IMR-90 (cell line): ENCODE results near the gene PACC1. TPM values are rescaled to one million over a fixed set of nuclear protein-coding genes. Genes with fewer than 3 reads are reported as not detected.

Source experiments
- ATAC-seq: fragments of 200-7000 bp; cut with Tn5 transposase; 2 replicates; pipeline ENCODE4 v1.9.1; 2020; ENCODE audit warnings: low read depth, mild to moderate bottlenecking, moderate library complexity
- BruUV-seq: library from RNA; stranded (reverse); fragments of 400-500 nt; replicated peaks from 2 replicates; lab custom pipeline; 2021; lab: Mats Ljungman, UMichigan
- CTCF ChIA-PET: fragments of 300-600 bp; formaldehyde crosslinking; extraction: SDS; loops from one replicate; lab custom pipeline; 2021; ENCODE audit warnings: antibody characterized with exemption; lab: Yijun Ruan, JAX
- POLR2A ChIA-PET: fragments of 300-600 bp; sonication (Branson Sonifier 250); formaldehyde crosslinking; loops from one replicate; lab custom pipeline; 2022; ENCODE audit warnings: antibody characterized with exemption; ENCODE audit not compliant: unreplicated experiment; lab: Charles Lee
- DNase-seq: peaks from one replicate; pipeline ENCODE4 v3.0.0; 2013
- H2AFZ ChIP-seq: replicated peaks from 2 replicates; pipeline ENCODE3; 2013; ENCODE audit warnings: low read length, mild to moderate bottlenecking; ENCODE audit not compliant: poor library complexity
- H2AK5ac ChIP-seq: 2 replicates; pipeline ENCODE4 v1.6.1; 2013; ENCODE audit warnings: low read depth, low read length, inconsistent platforms
- H2AK9ac ChIP-seq: replicated peaks from 2 replicates; pipeline ENCODE3; 2013; ENCODE audit warnings: mild to moderate bottlenecking, low read depth, low read length, moderate library complexity; ENCODE audit not compliant: poor library complexity
- H2BK120ac ChIP-seq: 2 replicates; pipeline ENCODE4 v1.6.1; 2013; ENCODE audit warnings: low read depth, low read length, inconsistent platforms
- H2BK15ac ChIP-seq: 3 replicates; pipeline ENCODE4 v1.6.1; 2013; ENCODE audit warnings: low read depth, low read length, inconsistent platforms
- H2BK20ac ChIP-seq: 2 replicates; pipeline ENCODE4 v1.6.1; 2013; ENCODE audit warnings: low read depth, mild to moderate bottlenecking, inconsistent platforms, low read length, moderate library complexity
- H2BK5ac ChIP-seq: 2 replicates; pipeline ENCODE4 v1.6.1; 2013; ENCODE audit warnings: mild to moderate bottlenecking, low read depth, low read length, inconsistent platforms; ENCODE audit not compliant: poor library complexity, severe bottlenecking
- H3K14ac ChIP-seq: replicated peaks from 2 replicates; pipeline ENCODE4 v1.6.1; 2013; ENCODE audit warnings: low read depth, low read length, inconsistent platforms
- H3K18ac ChIP-seq: 2 replicates; pipeline ENCODE4 v1.6.1; 2013; ENCODE audit warnings: low read depth, low read length, control low read depth
- H3K23ac ChIP-seq: 2 replicates; pipeline ENCODE4 v1.6.1; 2013; ENCODE audit warnings: low read depth, low read length, inconsistent platforms
- H3K27ac ChIP-seq: 2 replicates; pipeline ENCODE4 v1.5.1; 2013; ENCODE audit warnings: mild to moderate bottlenecking, control low read depth, low read length; ENCODE audit not compliant: insufficient read depth
- H3K27me3 ChIP-seq: 2 replicates; pipeline ENCODE4 v1.6.1; 2013; ENCODE audit warnings: low read length; ENCODE audit not compliant: control insufficient read depth, insufficient read depth
- H3K36me3 ChIP-seq: 2 replicates; pipeline ENCODE4 v1.6.1; 2013; ENCODE audit warnings: low read length, mixed read lengths; ENCODE audit not compliant: control insufficient read depth, insufficient read depth
- H3K4ac ChIP-seq: 2 replicates; pipeline ENCODE4 v1.6.1; 2013; ENCODE audit warnings: low read depth, low read length, inconsistent platforms
- H3K4me1 ChIP-seq: 2 replicates; pipeline ENCODE4 v1.6.1; 2013; ENCODE audit warnings: low read length, mixed read lengths; ENCODE audit not compliant: control insufficient read depth, insufficient read depth
- H3K4me2 ChIP-seq: 2 replicates; pipeline ENCODE4 v1.6.1; 2013; ENCODE audit warnings: low read depth, mild to moderate bottlenecking, control low read depth, low read length, moderate library complexity
- H3K4me3 ChIP-seq: 2 replicates; pipeline ENCODE4 v1.5.1; 2013; ENCODE audit warnings: low read depth, mild to moderate bottlenecking, control low read depth, low read length, moderate library complexity; ENCODE audit not compliant: insufficient read depth
- H3K56ac ChIP-seq: 2 replicates; pipeline ENCODE4 v1.6.1; 2013; ENCODE audit warnings: low read length, inconsistent platforms; ENCODE audit not compliant: insufficient read depth; ENCODE audit errors: extremely low read depth
- H3K79me1 ChIP-seq, 2 experiments: 2 replicates each; pipeline ENCODE4 v1.6.1; 2013; ENCODE audit warnings: low read length in 2 of 2, inconsistent platforms in 1 of 2, low read depth in 1 of 2
- H3K9ac ChIP-seq: 2 replicates; pipeline ENCODE4 v1.6.1; 2013; ENCODE audit warnings: low read depth, low read length, control low read depth
- H3K9me1 ChIP-seq: 2 replicates; pipeline ENCODE4 v1.6.1; 2013; ENCODE audit warnings: low read length, inconsistent platforms; ENCODE audit not compliant: insufficient read depth
- H3K9me3 ChIP-seq: 2 replicates; pipeline ENCODE4 v1.6.1; 2013; ENCODE audit warnings: low read length; ENCODE audit not compliant: control insufficient read depth, insufficient read depth
- H4K20me1 ChIP-seq: 2 replicates; pipeline ENCODE4 v1.6.1; 2013; ENCODE audit warnings: low read length, inconsistent platforms; ENCODE audit not compliant: insufficient read depth
- H4K5ac ChIP-seq: 2 replicates; pipeline ENCODE4 v1.6.1; 2013; ENCODE audit warnings: mild to moderate bottlenecking, low read depth, low read length, control low read depth
- H4K8ac ChIP-seq, 2 experiments: 2 replicates each; pipeline ENCODE4 v1.6.1; 2013; ENCODE audit warnings: low read depth in 2 of 2, low read length in 2 of 2, control low read depth in 1 of 2, inconsistent platforms in 1 of 2
- H4K91ac ChIP-seq: 2 replicates; pipeline ENCODE4 v1.6.1; 2013; ENCODE audit warnings: low read depth, low read length, inconsistent platforms; ENCODE audit not compliant: insufficient read depth
- CEBPB ChIP-seq: IDR thresholded peaks from 2 replicates; pipeline ENCODE4 v1.6.1; 2012; ENCODE audit warnings: low read depth, low read length, improper control_type of control experiment
- CHD1 ChIP-seq: IDR thresholded peaks from 2 replicates; pipeline ENCODE4 v1.6.1; 2012; ENCODE audit warnings: low read depth, low read length, improper control_type of control experiment
- CTCF ChIP-seq: conservative IDR thresholded peaks from 2 replicates; pipeline ENCODE4 v1.5.1; 2012; ENCODE audit warnings: mild to moderate bottlenecking, low read depth, low read length, improper control_type of control experiment
- FOS ChIP-seq: fragments of 150-350 bp; IDR thresholded peaks from 2 replicates; pipeline ENCODE4 v1.6.1; 2016; ENCODE audit warnings: low read depth, low read length
- MAFK ChIP-seq: IDR thresholded peaks from 2 replicates; pipeline ENCODE4 v1.6.1; 2012; ENCODE audit warnings: low read depth, low read length, improper control_type of control experiment
- MAZ ChIP-seq: IDR thresholded peaks from 2 replicates; pipeline ENCODE4 v1.6.1; 2012; ENCODE audit warnings: low read depth, mild to moderate bottlenecking, low read length, improper control_type of control experiment, moderate library complexity, borderline replicate concordance
- MXI1 ChIP-seq: IDR thresholded peaks from 2 replicates; pipeline ENCODE4 v1.6.1; 2012; ENCODE audit warnings: low read depth, mild to moderate bottlenecking, low read length, moderate library complexity, borderline replicate concordance
- NFE2L2 ChIP-seq: fragments of 150-350 bp; IDR thresholded peaks from 2 replicates; pipeline ENCODE4 v1.6.1; 2016; ENCODE audit warnings: low read depth, mild to moderate bottlenecking, low read length
- POLR2A ChIP-seq: IDR thresholded peaks from 2 replicates; pipeline ENCODE4 v1.6.1; 2012; ENCODE audit warnings: mild to moderate bottlenecking, low read depth, low read length
- SMC3 ChIP-seq: fragments of 150-350 bp; IDR thresholded peaks from 2 replicates; pipeline ENCODE4 v1.6.1; 2016; ENCODE audit warnings: low read depth, mild to moderate bottlenecking, antibody characterized with exemption, low read length, moderate library complexity
- WGBS, 2 experiments: methylation state at CpG; one replicate each; pipeline versions ENCODE4 v1.1.5 to v1.1.7; 2013; ENCODE audit warnings: missing lambda C conversion rate in 2 of 2; ENCODE audit not compliant: insufficient read length in 1 of 2; ENCODE audit errors: extremely low coverage in 2 of 2; 5-methylcytosine and 5-hydroxymethylcytosine counted together
- dilution Hi-C: fragments of 300-500 bp; cut with HindIII; formaldehyde crosslinking; loops from one replicate; pipeline ENCODE4 v1.14.3; 2018; ENCODE audit warnings: low sequenced_read_pairs; ENCODE audit not compliant: unreplicated experiment
- in situ Hi-C: fragments of 300-500 bp; cut with MboI; formaldehyde crosslinking; loops from 3 replicates; pipeline ENCODE4 v1.14.3; 2019; ENCODE audit warnings: low sequenced_read_pairs, inconsistent platforms, mixed read lengths
- intact Hi-C: fragments of 100-400 bp; cut with micrococcal nuclease; formaldehyde crosslinking; loops from 2 replicates; pipeline ENCODE4 v1.10.0; 2022
- polyA plus RNA-seq, 3 experiments: library from polyadenylated mRNA; depleted of rRNA; stranded (reverse); fragments of >200 nt; gene quantifications; 2 replicates each; pipeline ENCODE4 v1.2.3, GENCODE V29; 2012; ENCODE audit warnings: low replicate concordance in 1 of 3
- total RNA-seq: library from RNA; depleted of rRNA; stranded (reverse); fragments of >200 nt; gene quantifications from 2 replicates; pipeline ENCODE4 v1.2.3, GENCODE V29; 2012
- TF ChIP-seq, protein P1 (sequence below): fragments of 150-350 bp; IDR thresholded peaks from 2 replicates; pipeline ENCODE4 v1.6.1; 2017; ENCODE audit warnings: mild to moderate bottlenecking, antibody characterized with exemption, low read length, low read depth
- TF ChIP-seq, protein P2 (sequence below): fragments of 150-350 bp; IDR thresholded peaks from 2 replicates; pipeline ENCODE4 v1.6.1; 2016; ENCODE audit warnings: low read depth, mild to moderate bottlenecking, low read length, moderate library complexity, borderline replicate concordance

Gene PACC1
- total and polyA plus RNA-seq, 2 of the 4 experiments (the other 2 are of a cell fraction) = 8.6 to 13.4 TPM

DNA sequence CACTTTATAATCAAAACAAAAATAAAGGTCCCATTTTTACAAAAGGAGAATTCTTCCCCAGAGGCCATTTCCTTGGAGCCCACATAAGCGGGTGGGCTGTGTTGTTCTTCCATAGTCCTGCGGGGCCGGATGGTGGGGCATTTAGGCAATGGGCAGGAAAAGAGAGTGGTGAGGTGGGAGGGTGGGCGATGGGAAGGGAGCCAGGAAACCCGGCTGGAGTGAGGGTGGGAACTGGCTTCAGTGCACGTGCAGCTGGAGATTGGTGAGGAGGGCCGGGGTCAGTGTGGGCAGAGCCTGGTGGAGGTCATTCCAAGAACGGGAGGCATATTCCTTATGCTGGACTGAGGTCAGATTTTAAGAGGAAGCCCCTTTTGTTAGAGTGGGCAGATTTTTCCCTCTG lies 31.6 kb upstream of the PACC1 start:
- Histone ChIP-seq H2BK15ac (no peak overlapping the region), H2AK5ac (no peak overlapping the region), H2BK120ac (no peak overlapping the region), H4K8ac (no peak overlapping the region), H3K4me3 (no peak overlapping the region), H3K56ac (no peak overlapping the region), H3K27ac (no peak overlapping the region), H2BK5ac (no peak overlapping the region), H4K91ac (no peak overlapping the region), H3K14ac (no peak overlapping the region), H2AK9ac (no peak overlapping the region), H4K20me1 (no peaks in the 10 kb centered on the region; the same call in 1 of the 2 replicates), H3K79me1 (peaks cover 4 to 5% of the 10 kb centered on the region in 2 experiments; a peak in 3 of 4 replicates), H3K4ac (no peak overlapping the region), H3K4me1 (no peaks in the 10 kb centered on the region), H2BK20ac (no peak overlapping the region), H3K9me3 (no peaks in the 10 kb centered on the region), H4K5ac (no peak overlapping the region), H3K9ac (no peak overlapping the region), H3K18ac (no peak overlapping the region), H3K9me1 (0 out of 2 replicates have a peak, but pooled peaks cover 3% of the 10 kb centered on the region), H3K23ac (no peak overlapping the region), H3K36me3 (peaks cover 18% of the 10 kb centered on the region), H2AFZ (no peak overlapping the region), H3K27me3 (no peaks in the 10 kb centered on the region), H3K4me2 (no peak overlapping the region)
- no TSS peak for BruUV-seq
- no peak for ATAC-seq
- no peak for DNase-seq
- intact Hi-C loops = no loop called here
- in situ Hi-C loops = no loop called here
- dilution Hi-C loops = no loop called here
- no peak for TF ChIP-seq FOS
- TF ChIP-seq CHD1 = no peak
- TF ChIP-seq SMC3 = no peak
- TF ChIP-seq NFE2L2 = no peak
- TF ChIP-seq MAFK = no peak
- TF ChIP-seq, protein P1, sequence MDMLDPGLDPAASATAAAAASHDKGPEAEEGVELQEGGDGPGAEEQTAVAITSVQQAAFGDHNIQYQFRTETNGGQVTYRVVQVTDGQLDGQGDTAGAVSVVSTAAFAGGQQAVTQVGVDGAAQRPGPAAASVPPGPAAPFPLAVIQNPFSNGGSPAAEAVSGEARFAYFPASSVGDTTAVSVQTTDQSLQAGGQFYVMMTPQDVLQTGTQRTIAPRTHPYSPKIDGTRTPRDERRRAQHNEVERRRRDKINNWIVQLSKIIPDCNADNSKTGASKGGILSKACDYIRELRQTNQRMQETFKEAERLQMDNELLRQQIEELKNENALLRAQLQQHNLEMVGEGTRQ = no peak
- no peak for TF ChIP-seq MAZ
- TF ChIP-seq CTCF = no peak
- no peak for TF ChIP-seq CEBPB
- TF ChIP-seq MXI1 = no peak
- TF ChIP-seq POLR2A = no peak
- TF ChIP-seq, protein P2, sequence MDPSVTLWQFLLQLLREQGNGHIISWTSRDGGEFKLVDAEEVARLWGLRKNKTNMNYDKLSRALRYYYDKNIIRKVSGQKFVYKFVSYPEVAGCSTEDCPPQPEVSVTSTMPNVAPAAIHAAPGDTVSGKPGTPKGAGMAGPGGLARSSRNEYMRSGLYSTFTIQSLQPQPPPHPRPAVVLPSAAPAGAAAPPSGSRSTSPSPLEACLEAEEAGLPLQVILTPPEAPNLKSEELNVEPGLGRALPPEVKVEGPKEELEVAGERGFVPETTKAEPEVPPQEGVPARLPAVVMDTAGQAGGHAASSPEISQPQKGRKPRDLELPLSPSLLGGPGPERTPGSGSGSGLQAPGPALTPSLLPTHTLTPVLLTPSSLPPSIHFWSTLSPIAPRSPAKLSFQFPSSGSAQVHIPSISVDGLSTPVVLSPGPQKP = no peak
- ChIA-PET POLR2A (no interaction called here), CTCF (no interaction called here)
- WGBS, 2 experiments = 87% methylated on average over 3 of the region's 8 CpGs; no CpG with 5 or more reads in 1 of the 2 experiments
